BLaER1 treated with 17β-estradiol and CSF1 and Interleukin-3, amounts not matched to agents 10 nM and 100 nM (cell line): ENCODE measurements around the gene AUTS2.
"Not testable (repeated sequence)": the region's sequence is repeated elsewhere in the genome, so short reads cannot be mapped to it uniquely, and the experiment has no call there.

Experiments used
- H3K27ac ChIP-seq, 11 experiments: shearing (Covaris generic); formaldehyde crosslinking; 2 replicates each; pipeline ENCODE4 v1.8.1; 2022
- H3K27me3 ChIP-seq, 11 experiments: shearing (Covaris generic); formaldehyde crosslinking; 2 replicates each; pipeline ENCODE4 v1.8.1; 2022
- H3K36me3 ChIP-seq, 11 experiments: shearing (Covaris generic); formaldehyde crosslinking; 2 replicates each; pipeline ENCODE4 v1.8.1; 2022
- H3K4me1 ChIP-seq, 10 experiments: shearing (Covaris generic); formaldehyde crosslinking; 2 replicates each; pipeline ENCODE4 v1.8.1; 2022
- H3K4me2 ChIP-seq, 11 experiments: shearing (Covaris generic); formaldehyde crosslinking; 2 replicates each; pipeline ENCODE4 v1.8.1; 2022
- H3K4me3 ChIP-seq, 10 experiments: shearing (Covaris generic); formaldehyde crosslinking; 2 replicates each; pipeline ENCODE4 v1.8.1; 2022
- H3K9ac ChIP-seq, 11 experiments: shearing (Covaris generic); formaldehyde crosslinking; 2 replicates each; pipeline ENCODE4 v1.8.1; 2022
- H3K9me3 ChIP-seq, 11 experiments: shearing (Covaris generic); formaldehyde crosslinking; replicated peaks in 1 of 11; 2 replicates each; pipeline ENCODE4 v1.8.1; 2022
- H4K20me1 ChIP-seq, 11 experiments: shearing (Covaris generic); formaldehyde crosslinking; 2 replicates each; pipeline ENCODE4 v1.8.1; 2022
- Cebpa-rat ChIP-seq, 11 experiments: shearing (Covaris generic); IDR thresholded peaks; 2 replicates each; pipeline ENCODE4 v1.8.1; 2022

AUTS2 gene

DNA sequence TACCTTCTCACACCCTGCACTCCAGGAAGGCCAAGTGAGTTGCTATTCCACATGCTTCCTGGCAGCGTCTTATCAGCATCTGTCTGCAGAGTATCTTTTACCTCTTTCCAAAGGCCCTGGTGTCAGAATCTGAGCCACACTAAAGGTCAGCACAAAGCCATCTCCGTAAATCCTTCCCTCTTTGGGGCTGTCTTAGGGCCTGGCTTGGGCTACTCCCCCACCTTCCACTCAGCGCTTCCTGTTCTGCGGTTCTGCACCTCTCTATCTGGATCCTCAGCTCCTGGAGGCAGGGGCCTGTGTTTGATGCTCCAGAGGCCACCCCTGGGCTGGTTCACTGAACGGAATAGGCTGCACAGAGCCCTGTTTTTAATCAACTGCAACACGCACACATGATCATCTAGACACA lies 1198.8 kb downstream of the AUTS2 start:
- H3K27ac ChIP-seq, result no peak overlapping the region
- peaks cover 0 to 14% (median 0%) of the 10 kb centered on the region in 11 experiments; a peak in 2 of 22 replicates for H4K20me1 ChIP-seq
- H3K4me3 ChIP-seq, result no peak overlapping the region
- peaks cover 8 to 40% (median 26%) of the 10 kb centered on the region in 11 experiments; a peak in 21 of 22 replicates for H3K36me3 ChIP-seq
- H3K27me3 ChIP-seq, result no peaks in the 10 kb centered on the region
- H3K4me1 ChIP-seq, result peaks cover 13 to 15% (median 14%) of the 10 kb centered on the region in 10 experiments
- H3K9me3 ChIP-seq, result peaks cover 16 to 40% (median 25%) of the 10 kb centered on the region in 11 experiments
- no peak overlapping the region for H3K4me2 ChIP-seq
- no peak for TF ChIP-seq Cebpa-rat (IDR thresholded peaks at IDR 0.05)
- H3K9ac ChIP-seq, result no peak overlapping the region

DNA sequence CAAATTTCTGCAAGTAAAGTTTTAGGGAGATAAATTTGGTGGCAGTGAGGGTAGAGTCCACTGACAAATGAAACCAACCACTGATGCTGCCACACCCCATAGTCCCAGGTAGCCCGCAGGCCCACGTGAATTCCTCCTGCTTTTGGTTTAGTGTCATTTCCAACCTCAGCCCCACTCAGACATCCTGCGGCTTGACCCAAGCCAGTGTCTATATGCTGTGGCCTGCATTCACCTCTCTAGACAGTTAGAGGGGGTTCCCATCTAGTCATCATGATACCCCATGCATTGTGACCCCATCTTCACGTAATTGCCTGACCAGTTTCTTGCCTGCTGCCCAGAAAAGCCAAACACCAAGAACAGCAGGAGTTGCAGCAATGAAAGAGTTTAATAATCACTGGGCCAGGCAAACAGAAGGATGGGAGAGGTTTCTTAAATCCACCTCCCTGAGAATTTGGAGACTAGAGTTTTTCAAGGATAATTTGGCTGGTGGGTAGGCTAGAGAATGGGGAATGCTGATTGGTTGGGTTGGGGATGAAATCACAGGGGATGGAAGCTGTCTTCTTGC lies 1201.6 kb downstream of the AUTS2 start:
- Histone ChIP-seq H3K4me1 (peaks cover 13 to 28% (median 26%) of the 10 kb centered on the region in 10 experiments), H4K20me1 (no peaks in the 10 kb centered on the region), H3K36me3 (peaks cover 0 to 14% (median 1%) of the 10 kb centered on the region in 11 experiments; a peak in 6 of 22 replicates), H3K27ac (no peak overlapping the region), H3K4me3 (no peak overlapping the region), H3K9ac (no peak overlapping the region), H3K27me3 (no peaks in the 10 kb centered on the region), H3K4me2 (no peak overlapping the region), H3K9me3 (peaks cover 26 to 56% (median 39%) of the 10 kb centered on the region in 11 experiments)
- no peak for TF ChIP-seq Cebpa-rat (IDR thresholded peaks at IDR 0.05)

DNA sequence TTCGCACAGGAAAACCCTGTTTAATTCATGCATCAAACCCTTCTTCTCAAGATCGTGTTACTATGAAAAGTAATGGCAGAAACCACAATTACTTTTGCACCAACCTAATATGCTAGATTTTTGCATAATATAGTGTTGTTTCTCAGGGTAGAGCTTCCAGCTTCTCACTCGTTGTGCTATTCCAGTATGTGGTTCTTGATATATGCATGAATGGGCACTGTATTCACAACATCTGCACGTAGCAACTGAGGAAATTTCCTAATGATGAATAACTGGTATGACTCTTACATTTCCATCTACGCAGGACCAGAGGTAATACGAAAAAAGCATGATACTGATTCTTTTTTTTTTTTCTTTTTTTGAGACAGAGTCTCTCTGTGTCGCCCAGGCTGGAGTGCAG lies 1207.1 kb downstream of the AUTS2 start:
- TF ChIP-seq Cebpa-rat (IDR thresholded peaks at IDR 0.05), result peak in 3 of 11 experiments; percentile 18 to 69 (median 52); a peak in 2 of 22 replicates
- peak overlapping the region in 9 of 11 experiments; percentile 24 to 82 (median 68); a peak in 17 of 22 replicates for H3K27ac ChIP-seq
- H3K4me3 ChIP-seq, result peak overlapping the region in 1 of 10 experiments; percentile 4; a peak in 1 of 20 replicates
- H3K4me2 ChIP-seq, result peak overlapping the region; percentile 23 to 75 (median 54)
- peaks cover 11 to 35% (median 20%) of the 10 kb centered on the region in 11 experiments for H3K9me3 ChIP-seq
- H3K36me3 ChIP-seq, result 0 out of 22 replicates have a peak, but pooled peaks cover 0 to under 1% (median 0%) of the 10 kb centered on the region in 11 experiments
- no peaks in the 10 kb centered on the region for H4K20me1 ChIP-seq
- peaks cover 27 to 75% (median 65%) of the 10 kb centered on the region in 10 experiments for H3K4me1 ChIP-seq
- peak overlapping the region in 7 of 11 experiments; percentile 25 to 71 (median 48); a peak in 11 of 22 replicates for H3K9ac ChIP-seq
- H3K27me3 ChIP-seq, result no peaks in the 10 kb centered on the region

DNA sequence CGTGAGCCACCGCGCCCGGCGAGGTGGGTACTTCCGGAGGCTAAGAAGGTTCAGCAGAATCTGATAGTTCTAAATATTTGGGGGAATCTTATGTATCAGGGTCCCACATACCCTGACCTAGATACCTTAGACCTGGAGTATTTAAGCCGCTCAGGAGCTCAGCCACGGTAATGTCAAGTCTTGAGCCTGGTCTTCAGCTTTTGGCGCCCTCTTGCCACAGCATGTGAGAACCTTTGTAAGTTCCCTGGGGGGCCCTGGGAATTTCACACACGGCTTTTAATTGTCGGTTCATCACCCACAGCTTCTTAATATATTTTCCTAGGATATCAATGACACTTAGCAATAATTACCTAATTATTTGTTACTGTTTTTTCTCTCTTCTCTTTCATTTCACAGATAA lies 1209.4 kb downstream of the AUTS2 start:
- no peak overlapping the region for H3K4me3 ChIP-seq
- H3K27me3 ChIP-seq, result no peaks in the 10 kb centered on the region
- H3K4me1 ChIP-seq, result peaks cover 21 to 68% (median 54%) of the 10 kb centered on the region in 10 experiments
- no peaks in the 10 kb centered on the region for H3K36me3 ChIP-seq
- no peak overlapping the region for H3K9ac ChIP-seq
- H3K27ac ChIP-seq, result peak overlapping the region in 6 of 11 experiments; percentile 24 to 77 (median 66); a peak in 10 of 22 replicates
- TF ChIP-seq Cebpa-rat (IDR thresholded peaks at IDR 0.05), result no peak
- H3K9me3 ChIP-seq, result peaks cover 6 to 12% (median 8%) of the 10 kb centered on the region in 11 experiments; a peak in 20 of 22 replicates
- peak overlapping the region in 6 of 11 experiments; percentile 1 to 42 (median 20); a peak in 3 of 22 replicates for H3K4me2 ChIP-seq
- H4K20me1 ChIP-seq, result no peaks in the 10 kb centered on the region

DNA sequence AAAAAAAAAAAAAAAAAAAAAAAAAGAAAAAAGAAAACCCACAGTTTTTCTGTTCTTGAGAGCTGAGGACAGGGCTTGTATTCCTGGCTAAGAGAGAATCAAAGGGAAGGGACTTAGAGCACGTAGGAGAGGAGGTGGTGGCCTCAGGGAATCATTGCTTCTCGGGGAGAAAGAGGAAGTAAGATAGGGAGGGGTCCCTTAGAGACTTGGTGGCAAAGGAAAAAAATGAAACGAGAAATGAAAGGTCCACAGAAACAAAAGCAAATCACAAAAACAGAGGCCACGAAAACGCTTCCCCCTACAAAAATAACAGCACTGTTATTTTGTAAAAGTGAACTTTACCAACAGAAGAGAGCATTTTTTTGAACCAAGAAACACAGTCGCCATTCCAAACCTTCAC lies 1210.6 kb downstream of the AUTS2 start:
- Histone ChIP-seq H3K36me3 (no peaks in the 10 kb centered on the region), H3K4me2 (peak overlapping the region; percentile 69 to 84 (median 74)), H3K4me1 (peaks cover 21 to 68% (median 54%) of the 10 kb centered on the region in 10 experiments), H3K9ac (peak overlapping the region; percentile 15 to 75 (median 63); a peak in 21 of 22 replicates), H3K9me3 (no peaks in the 10 kb centered on the region), H3K27me3 (no peaks in the 10 kb centered on the region), H3K4me3 (peak overlapping the region; percentile 13 to 51 (median 37); a peak in 16 of 20 replicates), H3K27ac (peak overlapping the region; percentile 3 to 85 (median 75); a peak in 21 of 22 replicates), H4K20me1 (no peaks in the 10 kb centered on the region)
- no peak for TF ChIP-seq Cebpa-rat (IDR thresholded peaks at IDR 0.05)

DNA sequence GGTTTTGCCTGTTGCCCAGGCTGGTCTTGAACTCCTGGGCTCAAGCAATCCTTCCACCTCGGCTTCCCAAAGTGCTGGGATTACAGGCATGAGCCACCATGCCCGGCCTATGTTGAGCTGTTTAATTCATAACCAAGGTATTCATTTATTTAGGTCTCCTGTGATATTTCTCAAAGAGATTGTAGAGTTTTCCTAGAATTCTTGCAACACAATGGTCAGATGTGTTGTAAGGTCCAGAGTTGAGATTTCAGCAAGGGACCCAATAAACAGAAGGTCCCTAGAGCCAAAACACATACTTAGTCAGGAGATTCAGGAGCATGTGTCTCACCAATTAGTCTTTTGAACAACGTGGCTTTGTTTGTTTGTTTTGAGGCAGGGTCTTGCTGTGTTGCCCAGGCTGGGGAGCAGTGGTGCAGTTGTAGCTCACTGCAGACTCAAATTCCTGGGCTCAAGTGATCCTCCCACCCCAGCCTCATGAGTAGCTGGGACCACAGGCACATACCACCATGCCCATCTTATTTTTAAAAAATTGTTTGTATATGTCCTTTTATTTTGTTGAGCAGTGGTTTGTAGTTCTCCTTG lies 1212.4 kb downstream of the AUTS2 start:
- Histone ChIP-seq H3K9me3 (no peaks in the 10 kb centered on the region), H3K4me2 (peak overlapping the region; percentile 22 to 82 (median 70); a peak in 15 of 22 replicates), H3K27ac (peak overlapping the region in 4 of 11 experiments; percentile 71 to 85 (median 79); a peak in 4 of 22 replicates), H3K36me3 (no peaks in the 10 kb centered on the region), H4K20me1 (no peaks in the 10 kb centered on the region), H3K27me3 (no peaks in the 10 kb centered on the region), H3K9ac (no peak overlapping the region), H3K4me1 (peaks cover 21 to 50% (median 39%) of the 10 kb centered on the region in 10 experiments), H3K4me3 (no peak overlapping the region)
- TF ChIP-seq Cebpa-rat (IDR thresholded peaks at IDR 0.05), result no peak

DNA sequence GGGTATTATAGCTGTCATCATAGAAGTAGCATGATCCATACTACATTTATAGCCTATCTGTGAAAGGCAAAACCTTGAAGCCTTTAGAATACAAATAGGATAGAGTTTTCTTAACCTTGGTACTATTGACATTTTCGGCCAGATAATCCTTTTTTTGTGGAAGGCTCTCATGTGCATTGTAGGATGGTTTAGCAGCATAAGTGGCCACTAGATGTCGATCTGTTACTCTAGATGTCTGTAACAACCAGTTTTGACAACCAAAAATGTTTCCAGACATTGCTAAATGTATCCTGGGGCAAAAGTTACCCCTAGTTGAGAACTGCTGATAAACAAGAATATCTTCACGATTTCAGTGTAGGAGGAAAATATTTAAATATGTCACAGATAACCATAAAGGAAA lies 1214.2 kb downstream of the AUTS2 start:
- Histone ChIP-seq H3K27ac (no peak overlapping the region), H3K4me2 (no peak overlapping the region), H3K36me3 (no peaks in the 10 kb centered on the region), H3K27me3 (no peaks in the 10 kb centered on the region), H3K4me3 (no peak overlapping the region), H4K20me1 (no peaks in the 10 kb centered on the region), H3K9ac (no peak overlapping the region), H3K9me3 (peaks cover 3 to 10% (median 9%) of the 10 kb centered on the region in 11 experiments), H3K4me1 (peaks cover 19 to 39% (median 30%) of the 10 kb centered on the region in 10 experiments)
- no peak for TF ChIP-seq Cebpa-rat (IDR thresholded peaks at IDR 0.05)

DNA sequence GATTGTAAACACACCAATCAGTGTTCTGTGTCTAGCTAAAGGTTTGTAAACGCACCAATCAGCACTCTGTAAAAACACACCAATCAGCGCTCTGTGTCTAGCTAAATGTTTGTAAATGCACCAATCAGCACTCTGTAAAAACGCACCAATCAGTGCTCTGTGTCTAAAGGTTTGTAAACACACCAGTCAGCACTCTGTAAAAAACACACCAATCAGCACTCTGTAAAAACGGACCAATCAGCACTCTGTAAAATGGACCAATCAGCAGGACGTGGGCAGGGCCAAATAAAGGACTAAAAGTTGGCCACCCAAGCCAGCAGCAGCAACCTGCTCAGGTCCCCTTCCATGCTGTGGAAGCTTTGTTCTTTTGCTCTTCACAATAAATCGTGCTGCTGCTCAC lies 1224.2 kb downstream of the AUTS2 start:
- H3K36me3 ChIP-seq, H3K27ac ChIP-seq, H4K20me1 ChIP-seq, H3K9ac ChIP-seq, H3K4me2 ChIP-seq, H3K4me1 ChIP-seq, H3K27me3 ChIP-seq, H3K4me3 ChIP-seq: not testable (repeated sequence)
- H3K9me3 ChIP-seq, result peaks cover 5 to 27% (median 16%) of the 10 kb centered on the region in 11 experiments
